Astrocyte (in vitro differentiated cells and primary cell): ENCODE results near the gene ANKRD23. TPM values are rescaled to one million over a fixed set of nuclear protein-coding genes. Genes with fewer than 3 reads are reported as not detected.

Source experiments
- DNase-seq: peaks from one replicate; pipeline ENCODE4 v3.0.0-alpha.2; 2010; ENCODE audit warnings: low read depth
- FAIRE-seq: peaks from 2 replicates; lab custom pipeline; 2011; peaks lifted over from hg19 to GRCh38; lab: Jason Lieb, UNC
- H2AFZ ChIP-seq: 2 replicates; pipeline ENCODE4 v1.6.0; 2012; ENCODE audit warnings: low read depth, low read length, inconsistent platforms
- H3K27ac ChIP-seq: 2 replicates; pipeline ENCODE4 v1.5.1; 2011; ENCODE audit warnings: low read depth, low read length, inconsistent platforms
- H3K27me3 ChIP-seq: 2 replicates; pipeline ENCODE4 v1.6.0; 2011; ENCODE audit warnings: low read length, inconsistent platforms; ENCODE audit not compliant: insufficient read depth
- H3K36me3 ChIP-seq: 2 replicates; pipeline ENCODE4 v1.5.1; 2011; ENCODE audit warnings: low read length, inconsistent platforms; ENCODE audit not compliant: insufficient read depth
- H3K4me1 ChIP-seq: 2 replicates; pipeline ENCODE4 v1.5.1; 2011; ENCODE audit warnings: low read length, inconsistent platforms; ENCODE audit not compliant: insufficient read depth
- H3K4me2 ChIP-seq: 2 replicates; pipeline ENCODE4 v1.6.0; 2012; ENCODE audit warnings: low read length, inconsistent platforms
- H3K4me3 ChIP-seq: 2 replicates; pipeline ENCODE4 v1.5.1; 2011; ENCODE audit warnings: low read depth, mild to moderate bottlenecking, low read length, inconsistent platforms; ENCODE audit not compliant: insufficient read depth
- H3K79me2 ChIP-seq: 2 replicates; pipeline ENCODE4 v1.6.0; 2012; ENCODE audit warnings: mild to moderate bottlenecking, low read length, inconsistent platforms; ENCODE audit not compliant: insufficient read depth
- H3K9ac ChIP-seq: 2 replicates; pipeline ENCODE4 v1.6.0; 2012; ENCODE audit warnings: mild to moderate bottlenecking, low read length, inconsistent platforms
- H3K9me3 ChIP-seq: 2 replicates; pipeline ENCODE4 v1.5.1; 2012; ENCODE audit warnings: low read depth, mild to moderate bottlenecking, low read length, inconsistent platforms; ENCODE audit not compliant: insufficient read depth
- H4K20me1 ChIP-seq: 2 replicates; pipeline ENCODE4 v1.6.0; 2012; ENCODE audit warnings: low read length, inconsistent platforms; ENCODE audit not compliant: insufficient read depth
- H3K27ac Mint-ChIP-seq: one replicate; pipeline ENCODE4 v1.8.0; 2021; ENCODE audit warnings: mild to moderate bottlenecking, mixed read lengths; ENCODE audit not compliant: unreplicated experiment
- H3K27me3 Mint-ChIP-seq: one replicate; pipeline ENCODE4 v1.8.0; 2021; ENCODE audit warnings: low read depth, mixed read lengths; ENCODE audit not compliant: unreplicated experiment
- H3K36me3 Mint-ChIP-seq: one replicate; pipeline ENCODE4 v1.8.0; 2021; ENCODE audit warnings: low read depth, mixed read lengths; ENCODE audit not compliant: unreplicated experiment
- H3K4me1 Mint-ChIP-seq: one replicate; pipeline ENCODE4 v1.8.0; 2021; ENCODE audit warnings: low read depth, mixed read lengths; ENCODE audit not compliant: unreplicated experiment
- H3K4me3 Mint-ChIP-seq: one replicate; pipeline ENCODE4 v1.8.0; 2021; ENCODE audit warnings: mild to moderate bottlenecking, moderate library complexity, mixed read lengths; ENCODE audit not compliant: unreplicated experiment
- H3K9me3 Mint-ChIP-seq: one replicate; pipeline ENCODE4 v1.8.0; 2021; ENCODE audit warnings: mild to moderate bottlenecking, mixed read lengths; ENCODE audit not compliant: unreplicated experiment
- CTCF ChIP-seq: IDR thresholded peaks from 2 replicates; pipeline ENCODE4 v1.5.1; 2011; ENCODE audit warnings: low read depth, mild to moderate bottlenecking, inconsistent platforms, low read length, moderate library complexity; ENCODE audit not compliant: insufficient read depth
- EZH2 ChIP-seq: IDR thresholded peaks from 2 replicates; pipeline ENCODE4 v1.6.1; 2012; ENCODE audit warnings: mild to moderate bottlenecking, low read length, inconsistent platforms; ENCODE audit not compliant: insufficient read depth
- total RNA-seq: library from RNA; stranded (reverse); gene quantifications from 2 replicates; pipeline ENCODE4 v1.2.1, GENCODE V29; 2021

The ANKRD23 gene
- total RNA-seq, 1 donor from 2014 or later, result 2.5 TPM

GRCh38 chr2:96839293-96839874 lies 4.4 kb downstream of the ANKRD23 start:
- Histone ChIP-seq H3K4me2 (peak overlapping the region; percentile 5), H3K79me2 (no peaks in the 10 kb centered on the region), H3K27me3 (no peaks in the 10 kb centered on the region), H3K9ac (no peak overlapping the region), H3K4me1 (peaks cover 5% of the 10 kb centered on the region), H3K27ac (no peak overlapping the region), H3K4me3 (no peak overlapping the region), H3K36me3 (no peaks in the 10 kb centered on the region), H2AFZ (no peak overlapping the region), H3K9me3 (no peaks in the 10 kb centered on the region), H4K20me1 (no peaks in the 10 kb centered on the region)
- no peak for FAIRE-seq
- no peaks in the 10 kb centered on the region for H3K27me3 Mint-ChIP-seq
- no peak for TF ChIP-seq EZH2
- no peak for TF ChIP-seq CTCF
- H3K4me3 Mint-ChIP-seq, result no peak overlapping the region
- H3K9me3 Mint-ChIP-seq, result no peaks in the 10 kb centered on the region
- H3K4me1 Mint-ChIP-seq, result no peaks in the 10 kb centered on the region
- no peak for DNase-seq
- peaks cover 13% of the 10 kb centered on the region for H3K36me3 Mint-ChIP-seq
- no peak overlapping the region for H3K27ac Mint-ChIP-seq

GRCh38 chr2:96838345-96839292 lies 5.2 kb downstream of the ANKRD23 start:
- H3K4me1 ChIP-seq, result peaks cover 5% of the 10 kb centered on the region
- no peaks in the 10 kb centered on the region for H3K9me3 ChIP-seq
- no peaks in the 10 kb centered on the region for H3K79me2 ChIP-seq
- no peak overlapping the region for H3K27ac Mint-ChIP-seq
- H3K27ac ChIP-seq, result no peak overlapping the region
- H2AFZ ChIP-seq, result no peak overlapping the region
- no peak for DNase-seq
- H3K4me2 ChIP-seq, result no peak overlapping the region
- no peaks in the 10 kb centered on the region for H3K9me3 Mint-ChIP-seq
- H3K4me3 Mint-ChIP-seq, result no peak overlapping the region
- no peaks in the 10 kb centered on the region for H3K27me3 Mint-ChIP-seq
- TF ChIP-seq CTCF, result no peak
- TF ChIP-seq EZH2, result no peak
- no peak overlapping the region for H3K4me3 ChIP-seq
- H3K36me3 Mint-ChIP-seq, result peaks cover 13% of the 10 kb centered on the region
- no peak for FAIRE-seq
- H3K27me3 ChIP-seq, result no peaks in the 10 kb centered on the region
- no peaks in the 10 kb centered on the region for H3K4me1 Mint-ChIP-seq
- no peak overlapping the region for H3K9ac ChIP-seq
- H4K20me1 ChIP-seq, result no peaks in the 10 kb centered on the region
- no peaks in the 10 kb centered on the region for H3K36me3 ChIP-seq

GRCh38 chr2:96837575-96837974 lies 6.2 kb downstream of the ANKRD23 start:
- Mint-ChIP-seq H3K4me1 (peaks cover 8% of the 10 kb centered on the region), H3K27me3 (no peaks in the 10 kb centered on the region), H3K4me3 (no peak overlapping the region), H3K36me3 (peaks cover 11% of the 10 kb centered on the region), H3K9me3 (no peaks in the 10 kb centered on the region), H3K27ac (no peak overlapping the region)
- H3K9me3 ChIP-seq, result no peaks in the 10 kb centered on the region
- H3K27ac ChIP-seq, result no peak overlapping the region
- H3K36me3 ChIP-seq, result no peaks in the 10 kb centered on the region
- no peaks in the 10 kb centered on the region for H3K79me2 ChIP-seq
- no peak for FAIRE-seq
- no peak for DNase-seq
- no peak overlapping the region for H3K4me3 ChIP-seq
- H4K20me1 ChIP-seq, result no peaks in the 10 kb centered on the region
- no peak overlapping the region for H3K4me2 ChIP-seq
- H3K9ac ChIP-seq, result no peak overlapping the region
- peaks cover 9% of the 10 kb centered on the region for H3K4me1 ChIP-seq
- no peak overlapping the region for H2AFZ ChIP-seq
- no peaks in the 10 kb centered on the region for H3K27me3 ChIP-seq
- TF ChIP-seq CTCF (no peak), EZH2 (no peak)
